GM12878 (cell line): Measurements from ENCODE around the gene ADAM33. TPM values are rescaled to one million over a fixed set of nuclear protein-coding genes. Genes with fewer than 3 reads are reported as not detected.

Source experiments
- ATAC-seq: fragments of 200-7000 bp; cut with Tn5 transposase; 3 replicates; pipeline ENCODE4 v1.9.1; 2020; ENCODE audit warnings: mild to moderate bottlenecking, moderate library complexity
- BruUV-seq: library from RNA; stranded (reverse); fragments of 400-500 nt; replicated peaks from 2 replicates; lab custom pipeline; 2021; lab: Mats Ljungman, UMichigan
- CTCF ChIA-PET: fragments of 300-600 bp; sonication (Branson Sonifier 250); formaldehyde crosslinking; extraction: SDS; loops from one replicate; lab custom pipeline; 2021; ENCODE audit warnings: inconsistent platforms; lab: Yijun Ruan, JAX
- POLR2A ChIA-PET: fragments of 350-600 bp; formaldehyde crosslinking; extraction: SDS; loops from one replicate; lab custom pipeline; 2021; ENCODE audit warnings: inconsistent platforms; lab: Charles Lee
- RAD21 ChIA-PET: fragments of 300-600 bp; sonication (Branson Sonifier 250); formaldehyde crosslinking; loops from one replicate; lab custom pipeline; 2023; ENCODE audit warnings: antibody characterized with exemption; ENCODE audit not compliant: unreplicated experiment; lab: Charles Lee
- SMC1A ChIA-PET: fragments of 300-600 bp; sonication (Branson Sonifier 250); formaldehyde crosslinking; loops from one replicate; lab custom pipeline; 2023; ENCODE audit not compliant: unreplicated experiment, uncharacterized antibody; lab: Charles Lee
- DNase-seq: peaks from one replicate; pipeline ENCODE4 v3.0.0-alpha.2; 2011; ENCODE audit warnings: low read depth, low spot score
- FAIRE-seq: peaks from 3 replicates; lab custom pipeline; 2011; peaks lifted over from hg19 to GRCh38; lab: Jason Lieb, UNC
- H2AFZ ChIP-seq: 2 replicates; pipeline ENCODE4 v1.6.0; 2011; ENCODE audit warnings: low read depth, low read length, control low read depth; ENCODE audit not compliant: control insufficient read depth
- H3K27ac ChIP-seq: 2 replicates; pipeline ENCODE4 v1.5.1; 2011; ENCODE audit warnings: control low read depth; ENCODE audit not compliant: control insufficient read depth, insufficient read depth
- H3K27me3 ChIP-seq, 2 experiments: replicated peaks in 1 of 2; 2 replicates each; pipeline versions ENCODE4 v1.6.0 to v1.6.1; 2011; ENCODE audit warnings: low read length in 1 of 2; ENCODE audit not compliant: control insufficient read depth in 2 of 2, insufficient read depth in 2 of 2
- H3K36me3 ChIP-seq, 2 experiments: 2 replicates each; pipeline ENCODE4 v1.5.1; 2011; ENCODE audit warnings: low read length in 1 of 2; ENCODE audit not compliant: control insufficient read depth in 2 of 2, insufficient read depth in 2 of 2
- H3K4me1 ChIP-seq: 2 replicates; pipeline ENCODE4 v1.6.1; 2011; ENCODE audit warnings: mild to moderate bottlenecking, low read length, moderate library complexity, mixed read lengths; ENCODE audit not compliant: control insufficient read depth, insufficient read depth
- H3K4me2 ChIP-seq: 2 replicates; pipeline ENCODE4 v1.6.0; 2011; ENCODE audit warnings: control low read depth; ENCODE audit not compliant: control insufficient read depth, insufficient read depth
- H3K4me3 ChIP-seq: fragments of 200-600 bp; sonication (generic); 2 replicates; pipeline ENCODE4 v1.5.1; 2016
- H3K79me2 ChIP-seq: 2 replicates; pipeline ENCODE4 v1.6.0; 2011; ENCODE audit warnings: low read length; ENCODE audit not compliant: control insufficient read depth, insufficient read depth
- H3K9ac ChIP-seq: 2 replicates; pipeline ENCODE4 v1.8.0; 2011; ENCODE audit warnings: low read length, control low read depth, mixed read lengths; ENCODE audit not compliant: control insufficient read depth, insufficient read depth
- H3K9me3 ChIP-seq: replicated peaks from 3 replicates; pipeline ENCODE4 v1.5.1; 2011; ENCODE audit warnings: mild to moderate bottlenecking, low read length; ENCODE audit not compliant: control insufficient read depth, insufficient read depth
- H4K20me1 ChIP-seq: 2 replicates; pipeline ENCODE4 v1.6.0; 2011; ENCODE audit not compliant: control insufficient read depth, insufficient read depth
- DPF2 ChIP-seq: fragments of 450-650 bp; IDR thresholded peaks from 2 replicates; pipeline ENCODE4 v1.6.1; 2017; ENCODE audit warnings: mild to moderate bottlenecking
- EGR1 ChIP-seq, 2 experiments: IDR thresholded peaks; 1 replicate in 1 of 2; 2 replicates in 1 of 2; pipeline ENCODE4 v1.6.1; 2011 to 2012; ENCODE audit warnings: low read depth in 2 of 2, low read length in 2 of 2, borderline replicate concordance in 1 of 2, mild to moderate bottlenecking in 1 of 2, moderate library complexity in 1 of 2
- FOXK2 ChIP-seq: fragments of 450-650 bp; IDR thresholded peaks from 2 replicates; pipeline ENCODE4 v1.6.1; 2017; ENCODE audit warnings: mild to moderate bottlenecking, moderate library complexity
- MYB ChIP-seq: fragments of 150-350 bp; IDR thresholded peaks from 2 replicates; pipeline ENCODE4 v1.6.1; 2014; ENCODE audit warnings: mild to moderate bottlenecking, low read depth, low read length, borderline replicate concordance
- NFIC ChIP-seq: IDR thresholded peaks from 2 replicates; pipeline ENCODE4 v1.6.1; 2012; ENCODE audit warnings: low read depth, mild to moderate bottlenecking, inconsistent platforms, low read length, moderate library complexity
- NFXL1 ChIP-seq: fragments of 450-650 bp; IDR thresholded peaks from 2 replicates; pipeline ENCODE4 v1.6.1; 2017; ENCODE audit warnings: antibody characterized with exemption, mild to moderate bottlenecking, borderline replicate concordance
- PAX5 ChIP-seq: IDR thresholded peaks from 2 replicates; pipeline ENCODE4 v1.6.1; 2011; ENCODE audit warnings: low read depth, low read length, borderline replicate concordance
- POLR2A ChIP-seq: IDR thresholded peaks from 2 replicates; pipeline ENCODE4 v1.6.1; 2011; ENCODE audit warnings: low read depth, mild to moderate bottlenecking, low read length
- SMC3 ChIP-seq: IDR thresholded peaks from 2 replicates; pipeline ENCODE4 v1.6.1; 2011; ENCODE audit warnings: low read length, improper control_type of control experiment, borderline replicate concordance
- ZNF622 ChIP-seq: fragments of 450-650 bp; IDR thresholded peaks from 2 replicates; pipeline ENCODE4 v1.6.1; 2017; ENCODE audit warnings: mild to moderate bottlenecking, inconsistent platforms
- WGBS: methylation state at CpG from one replicate; pipeline ENCODE4 v1.1.6; 2016; ENCODE audit warnings: low lambda C conversion rate; ENCODE audit not compliant: insufficient replicate concordance, insufficient coverage; ENCODE audit errors: missing lambda C conversion rate; 5-methylcytosine and 5-hydroxymethylcytosine counted together
- in situ Hi-C: fragments of 300-500 bp; cut with MboI; formaldehyde crosslinking; loops from 9 replicates; pipeline ENCODE4 v1.14.3; 2018; ENCODE audit warnings: mixed read lengths
- intact Hi-C: fragments of 100-400 bp; cut with micrococcal nuclease; formaldehyde crosslinking; loops from one replicate; pipeline ENCODE4 v1.14.2; 2022; ENCODE audit not compliant: unreplicated experiment
- polyA plus RNA-seq, 11 experiments: library from polyadenylated mRNA; depleted of rRNA in 4 of 11; unstranded in 6 of 11; stranded (reverse) in 5 of 11; fragments of >200 nt; fragmentation: Nextera tagmentation in 4 of 11; fragmentation: Illumina TruSeq in 1 of 11; extraction: Ambion mirVana in 4 of 11; extraction: Trizol in 1 of 11; gene quantifications; 1 replicate in 1 of 11; 2 replicates in 10 of 11; pipeline versions ENCODE4 v1.2.1 to v1.2.3, GENCODE V29; 2011 to 2016; ENCODE audit warnings: inconsistent platforms in 2 of 11, missing spikeins in 2 of 11, low read depth in 1 of 11
- total RNA-seq, 4 experiments: library from RNA; depleted of rRNA in 3 of 4; stranded (reverse); fragments of >200 nt in 3 of 4; fragmentation: Illumina TruSeq in 1 of 4; extraction: Trizol in 1 of 4; gene quantifications; 2 replicates each; pipeline versions ENCODE4 v1.2.1 to v1.2.3, GENCODE V29; 2013 to 2021
- TF ChIP-seq, protein P1 (sequence below): fragments of 450-650 bp; formaldehyde crosslinking; IDR thresholded peaks from 2 replicates; pipeline ENCODE4 v1.4.0; 2020; ENCODE audit warnings: mild to moderate bottlenecking, moderate library complexity
- TF ChIP-seq, protein P2 (sequence below): fragments of 150-350 bp; IDR thresholded peaks from 2 replicates; pipeline ENCODE4 v1.6.1; 2014; ENCODE audit warnings: mild to moderate bottlenecking, low read depth, low read length

ADAM33 gene
- total and polyA plus RNA-seq, 10 of the 15 experiments (the other 5 are each of a cell fraction or from before 2014, with no cell fraction given) = not detected

DNA sequence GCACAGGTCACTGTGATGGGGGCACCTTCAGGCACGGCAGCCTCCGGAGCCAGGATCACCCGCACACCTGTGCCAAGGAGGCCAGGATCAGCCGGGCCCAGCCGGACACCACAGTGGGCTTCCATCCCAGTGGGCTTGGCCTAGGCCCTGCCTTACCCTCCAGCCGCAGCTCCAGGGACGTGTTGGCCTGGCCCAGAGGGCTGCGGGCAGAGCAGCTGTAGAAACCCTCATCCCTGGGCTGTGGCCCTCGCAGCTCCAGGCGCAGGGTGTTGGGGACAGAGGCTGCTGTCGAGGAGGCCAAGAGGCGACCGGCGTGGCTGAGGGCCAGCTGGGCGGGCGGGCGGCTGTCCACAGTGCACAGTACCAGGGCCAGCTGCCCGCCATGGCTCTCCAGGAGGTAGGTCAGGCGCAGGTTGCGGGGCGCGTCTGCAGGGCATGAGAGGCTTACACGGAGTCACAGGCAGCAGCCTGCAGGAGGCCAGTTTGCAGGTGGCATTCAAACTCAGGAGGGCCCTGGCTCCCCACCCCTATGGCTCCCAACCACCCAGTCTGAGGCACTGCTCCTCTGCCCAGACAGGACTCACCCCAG, 11.0 kb upstream of the ADAM33 start:
- intact Hi-C loops = no loop called here
- no peak for FAIRE-seq
- Histone ChIP-seq H3K4me3 (no peak overlapping the region), H3K27ac (no peak overlapping the region), H3K4me2 (no peak overlapping the region), H3K27me3 (no peaks in the 10 kb centered on the region; a peak in 1 of 4 replicates), H3K9me3 (peaks cover 1% of the 10 kb centered on the region; the same call in 1 of the 3 replicates), H3K4me1 (no peaks in the 10 kb centered on the region), H3K36me3 (no peaks in the 10 kb centered on the region), H3K79me2 (no peaks in the 10 kb centered on the region), H3K9ac (no peak overlapping the region), H2AFZ (no peak overlapping the region), H4K20me1 (no peaks in the 10 kb centered on the region)
- TF ChIP-seq ZNF622 (no peak), FOXK2 (no peak)
- no peak for DNase-seq
- ChIA-PET RAD21 (no interaction called here), CTCF (interaction anchor here (1.1 kb wide), 1 partner anchor 17 kb away, joined by 3 read pairs; no protein-coding TSS in a partner anchor), SMC1A (no interaction called here), POLR2A (no interaction called here)
- BruUV-seq = no TSS peak
- WGBS = 52% methylated on average over 23 of the region's 23 CpGs
- in situ Hi-C loops = no loop called here
- no peak for ATAC-seq

DNA sequence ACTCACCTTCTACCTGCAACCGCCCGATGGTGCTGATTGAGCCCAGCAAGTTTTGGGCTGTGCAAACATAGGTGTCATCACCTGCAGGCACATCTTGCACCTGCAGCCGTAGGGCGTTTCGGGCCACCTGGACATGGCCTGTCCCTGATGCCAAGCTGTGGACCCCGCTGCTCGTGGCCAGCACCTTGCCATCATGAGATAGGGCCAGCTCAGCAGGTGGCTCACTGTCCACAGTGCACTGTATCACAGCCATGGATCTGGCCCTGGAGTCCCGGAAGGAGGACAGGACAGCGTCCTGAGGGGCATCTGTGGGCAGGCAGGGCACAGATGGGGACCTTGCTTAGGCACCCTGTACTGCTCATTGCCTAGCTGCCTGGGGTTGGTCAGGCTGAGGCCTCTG, 10.1 kb upstream of the ADAM33 start:
- SMC1A ChIA-PET = no interaction called here
- Histone ChIP-seq H4K20me1 (no peaks in the 10 kb centered on the region), H3K27ac (no peak overlapping the region), H2AFZ (no peak overlapping the region), H3K36me3 (no peaks in the 10 kb centered on the region), H3K27me3 (no peaks in the 10 kb centered on the region; a peak in 1 of 4 replicates), H3K4me2 (no peak overlapping the region), H3K9ac (no peak overlapping the region), H3K9me3 (peaks cover 1% of the 10 kb centered on the region; the same call in 1 of the 3 replicates), H3K4me1 (no peaks in the 10 kb centered on the region), H3K79me2 (no peaks in the 10 kb centered on the region), H3K4me3 (no peak overlapping the region)
- DNase-seq (no peak), FAIRE-seq (no peak), ATAC-seq (no peak)
- POLR2A ChIA-PET = no interaction called here
- intact Hi-C loops = no loop called here
- BruUV-seq = no TSS peak
- 43% methylated on average over 9 of the region's 9 CpGs for WGBS
- CTCF ChIA-PET = no interaction called here
- TF ChIP-seq NFXL1 (no peak), MYB (no peak), SMC3 (no peak), POLR2A (no peak), DPF2 (no peak), PAX5 (no peak), NFIC (no peak), EGR1 (IDR thresholded peaks at IDR 0.05; ENCODE audit: borderline replicate concordance in 1 of 2, low read depth in 2 of 2, low read length in 2 of 2) (no peak)
- TF ChIP-seq, protein P1, sequence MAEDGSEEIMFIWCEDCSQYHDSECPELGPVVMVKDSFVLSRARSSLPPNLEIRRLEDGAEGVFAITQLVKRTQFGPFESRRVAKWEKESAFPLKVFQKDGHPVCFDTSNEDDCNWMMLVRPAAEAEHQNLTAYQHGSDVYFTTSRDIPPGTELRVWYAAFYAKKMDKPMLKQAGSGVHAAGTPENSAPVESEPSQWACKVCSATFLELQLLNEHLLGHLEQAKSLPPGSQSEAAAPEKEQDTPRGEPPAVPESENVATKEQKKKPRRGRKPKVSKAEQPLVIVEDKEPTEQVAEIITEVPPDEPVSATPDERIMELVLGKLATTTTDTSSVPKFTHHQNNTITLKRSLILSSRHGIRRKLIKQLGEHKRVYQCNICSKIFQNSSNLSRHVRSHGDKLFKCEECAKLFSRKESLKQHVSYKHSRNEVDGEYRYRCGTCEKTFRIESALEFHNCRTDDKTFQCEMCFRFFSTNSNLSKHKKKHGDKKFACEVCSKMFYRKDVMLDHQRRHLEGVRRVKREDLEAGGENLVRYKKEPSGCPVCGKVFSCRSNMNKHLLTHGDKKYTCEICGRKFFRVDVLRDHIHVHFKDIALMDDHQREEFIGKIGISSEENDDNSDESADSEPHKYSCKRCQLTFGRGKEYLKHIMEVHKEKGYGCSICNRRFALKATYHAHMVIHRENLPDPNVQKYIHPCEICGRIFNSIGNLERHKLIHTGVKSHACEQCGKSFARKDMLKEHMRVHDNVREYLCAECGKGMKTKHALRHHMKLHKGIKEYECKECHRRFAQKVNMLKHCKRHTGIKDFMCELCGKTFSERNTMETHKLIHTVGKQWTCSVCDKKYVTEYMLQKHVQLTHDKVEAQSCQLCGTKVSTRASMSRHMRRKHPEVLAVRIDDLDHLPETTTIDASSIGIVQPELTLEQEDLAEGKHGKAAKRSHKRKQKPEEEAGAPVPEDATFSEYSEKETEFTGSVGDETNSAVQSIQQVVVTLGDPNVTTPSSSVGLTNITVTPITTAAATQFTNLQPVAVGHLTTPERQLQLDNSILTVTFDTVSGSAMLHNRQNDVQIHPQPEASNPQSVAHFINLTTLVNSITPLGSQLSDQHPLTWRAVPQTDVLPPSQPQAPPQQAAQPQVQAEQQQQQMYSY (CRISPR knock-in tag) = no peak
- TF ChIP-seq, protein P2, sequence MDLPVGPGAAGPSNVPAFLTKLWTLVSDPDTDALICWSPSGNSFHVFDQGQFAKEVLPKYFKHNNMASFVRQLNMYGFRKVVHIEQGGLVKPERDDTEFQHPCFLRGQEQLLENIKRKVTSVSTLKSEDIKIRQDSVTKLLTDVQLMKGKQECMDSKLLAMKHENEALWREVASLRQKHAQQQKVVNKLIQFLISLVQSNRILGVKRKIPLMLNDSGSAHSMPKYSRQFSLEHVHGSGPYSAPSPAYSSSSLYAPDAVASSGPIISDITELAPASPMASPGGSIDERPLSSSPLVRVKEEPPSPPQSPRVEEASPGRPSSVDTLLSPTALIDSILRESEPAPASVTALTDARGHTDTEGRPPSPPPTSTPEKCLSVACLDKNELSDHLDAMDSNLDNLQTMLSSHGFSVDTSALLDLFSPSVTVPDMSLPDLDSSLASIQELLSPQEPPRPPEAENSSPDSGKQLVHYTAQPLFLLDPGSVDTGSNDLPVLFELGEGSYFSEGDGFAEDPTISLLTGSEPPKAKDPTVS = no peak
- in situ Hi-C loops = no loop called here
- RAD21 ChIA-PET = no interaction called here
